IMR-90 (cell line): ENCODE measurements around the gene SP2.

Experiments
- POLR2A ChIP-seq: IDR thresholded peaks from 2 replicates; pipeline ENCODE4 v1.6.1; 2012; ENCODE audit warnings: mild to moderate bottlenecking, low read depth, low read length
- RCOR1 ChIP-seq: IDR thresholded peaks from 2 replicates; pipeline ENCODE4 v1.6.1; 2012; ENCODE audit warnings: mild to moderate bottlenecking, low read length, improper control_type of control experiment; ENCODE audit not compliant: insufficient replicate concordance

DNA sequence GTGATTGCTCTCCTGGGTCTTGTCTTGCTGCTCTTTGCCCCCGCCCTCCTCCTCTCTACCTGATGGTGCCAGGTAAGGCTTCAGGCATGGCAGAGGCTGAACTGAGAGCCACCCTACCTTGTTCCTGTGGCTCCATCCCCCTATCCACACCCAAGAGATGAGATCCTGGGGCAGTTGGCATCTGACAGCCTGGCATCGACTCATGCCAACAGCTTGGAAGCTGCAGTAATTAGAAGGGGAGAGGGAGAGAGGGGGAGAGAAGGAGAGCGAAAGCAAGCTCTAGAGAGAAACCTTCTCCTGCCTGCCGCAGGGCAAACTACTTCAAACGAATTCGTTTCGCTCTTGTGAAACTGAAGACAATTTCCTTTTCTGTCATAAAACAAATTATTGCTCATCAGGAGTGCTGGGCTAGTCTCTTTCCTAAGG, 31.2 kb upstream of the SP2 start:
- TF ChIP-seq POLR2A (no peak), RCOR1 (no peak)
